ENCODE measurements around the gene ENHO. TPM values are rescaled to one million over a fixed set of nuclear protein-coding genes. Genes with fewer than 3 reads are reported as not detected.

The ENHO gene
- total and polyA plus RNA-seq, 9 donors, result 0.22 to 0.87 (median 0.33) TPM; not detected in 2

DNA sequence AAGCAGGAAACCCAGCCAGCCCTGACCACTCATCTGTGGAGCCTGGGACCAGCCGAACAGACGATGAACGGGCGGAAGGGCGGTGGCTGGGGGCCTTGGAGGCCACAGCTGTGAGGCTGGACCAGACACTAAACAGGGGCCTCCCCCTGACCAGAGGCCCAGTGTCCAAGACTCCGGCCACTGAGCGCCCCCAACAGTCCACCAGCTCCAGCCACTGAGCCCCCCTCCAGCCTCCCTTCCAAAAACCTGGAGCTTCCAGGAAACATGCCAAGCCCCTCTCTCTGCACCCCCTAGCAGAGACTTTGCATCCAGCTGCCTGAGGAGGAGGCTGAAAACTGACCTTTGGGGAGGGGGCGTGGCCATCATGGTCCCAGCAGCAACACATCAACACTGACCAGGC lies 43.5 kb upstream of the ENHO start:
- Histone ChIP-seq H3K4me3 (no peak overlapping the region), H3K27ac (no peak overlapping the region), H3K36me3 (no peaks in the 10 kb centered on the region), H3K27me3 (no peaks in the 10 kb centered on the region), H3K4me1 (ENCODE audit: insufficient read depth) (peaks cover 2% of the 10 kb centered on the region), H3K9me3 (no peaks in the 10 kb centered on the region)
- TF ChIP-seq POLR2A (IDR thresholded peaks at IDR 0.05) (no peak), EP300 (IDR thresholded peaks at IDR 0.05) (no peak)
- TF ChIP-seq, protein P1, sequence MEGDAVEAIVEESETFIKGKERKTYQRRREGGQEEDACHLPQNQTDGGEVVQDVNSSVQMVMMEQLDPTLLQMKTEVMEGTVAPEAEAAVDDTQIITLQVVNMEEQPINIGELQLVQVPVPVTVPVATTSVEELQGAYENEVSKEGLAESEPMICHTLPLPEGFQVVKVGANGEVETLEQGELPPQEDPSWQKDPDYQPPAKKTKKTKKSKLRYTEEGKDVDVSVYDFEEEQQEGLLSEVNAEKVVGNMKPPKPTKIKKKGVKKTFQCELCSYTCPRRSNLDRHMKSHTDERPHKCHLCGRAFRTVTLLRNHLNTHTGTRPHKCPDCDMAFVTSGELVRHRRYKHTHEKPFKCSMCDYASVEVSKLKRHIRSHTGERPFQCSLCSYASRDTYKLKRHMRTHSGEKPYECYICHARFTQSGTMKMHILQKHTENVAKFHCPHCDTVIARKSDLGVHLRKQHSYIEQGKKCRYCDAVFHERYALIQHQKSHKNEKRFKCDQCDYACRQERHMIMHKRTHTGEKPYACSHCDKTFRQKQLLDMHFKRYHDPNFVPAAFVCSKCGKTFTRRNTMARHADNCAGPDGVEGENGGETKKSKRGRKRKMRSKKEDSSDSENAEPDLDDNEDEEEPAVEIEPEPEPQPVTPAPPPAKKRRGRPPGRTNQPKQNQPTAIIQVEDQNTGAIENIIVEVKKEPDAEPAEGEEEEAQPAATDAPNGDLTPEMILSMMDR (IDR thresholded peaks at IDR 0.05), result no peak
- intact Hi-C loops (cut with DNase I), result no loop called here
- no peak for DNase-seq
- 44 to 65% (median 63%) methylated on average over 6 to 8 of the region's 8 CpGs for WGBS, 3 donors

DNA sequence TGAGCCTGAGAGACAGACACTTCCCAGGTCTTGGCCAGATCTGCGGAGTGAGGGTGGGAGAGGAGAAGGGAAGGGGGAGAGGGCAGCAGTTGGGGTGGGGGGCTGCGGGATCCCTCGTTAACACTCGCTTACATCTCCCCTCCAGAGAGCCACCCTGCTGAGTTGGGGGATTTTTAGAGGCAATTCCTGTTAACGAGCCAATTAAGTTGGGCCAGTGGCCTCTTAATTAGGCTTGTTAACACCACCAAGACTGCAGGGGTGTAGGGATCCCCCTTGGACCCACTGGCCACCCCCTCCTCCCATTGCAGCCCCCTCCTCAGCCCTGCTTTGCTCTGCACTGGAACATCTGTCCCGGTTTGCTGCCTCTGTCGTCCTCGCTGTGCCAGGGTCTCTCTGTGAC lies 43.1 kb upstream of the ENHO start:
- intact Hi-C loops (cut with DNase I), result no loop called here
- no peak for DNase-seq
- H3K4me1 ChIP-seq (ENCODE audit: insufficient read depth), result peaks cover 4% of the 10 kb centered on the region
- no peaks in the 10 kb centered on the region for H3K9me3 ChIP-seq
- H3K36me3 ChIP-seq, result no peaks in the 10 kb centered on the region
- TF ChIP-seq EP300 (IDR thresholded peaks at IDR 0.05), result no peak
- TF ChIP-seq, protein P1 (IDR thresholded peaks at IDR 0.05), result no peak
- TF ChIP-seq POLR2A (IDR thresholded peaks at IDR 0.05), result no peak
- no peaks in the 10 kb centered on the region for H3K27me3 ChIP-seq
- 71 to 81% (median 80%) methylated on average over 8 of the region's 8 CpGs for WGBS, 3 donors
- H3K27ac ChIP-seq, result no peak overlapping the region
- no peak overlapping the region for H3K4me3 ChIP-seq

DNA sequence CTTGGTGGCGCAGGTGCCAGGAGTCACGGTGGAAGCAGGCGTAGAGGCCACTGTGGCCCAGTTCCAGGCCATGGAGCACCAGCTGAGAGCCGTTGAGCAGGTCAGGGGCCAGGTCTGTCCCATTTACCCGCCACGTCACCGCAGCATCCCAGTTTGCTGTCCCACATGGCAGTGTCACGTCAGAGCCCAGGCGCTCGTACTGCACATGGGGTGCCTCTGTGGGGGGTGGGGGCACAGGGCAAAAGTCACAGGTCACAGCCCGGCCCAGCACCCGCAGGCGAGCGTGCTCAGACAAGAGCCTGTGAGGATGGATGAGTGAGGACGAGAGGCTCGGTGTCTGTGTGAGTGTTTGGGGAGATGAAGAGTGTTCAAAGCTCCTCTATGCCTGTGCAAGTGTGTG lies 41.8 kb upstream of the ENHO start:
- Histone ChIP-seq H3K27me3 (no peaks in the 10 kb centered on the region), H3K4me3 (no peak overlapping the region), H3K27ac (no peak overlapping the region), H3K36me3 (no peaks in the 10 kb centered on the region), H3K4me1 (ENCODE audit: insufficient read depth) (peaks cover 13% of the 10 kb centered on the region), H3K9me3 (no peaks in the 10 kb centered on the region)
- 94% methylated on average over 16 of the region's 16 CpGs for WGBS, 3 donors
- TF ChIP-seq EP300 (IDR thresholded peaks at IDR 0.05), result no peak
- TF ChIP-seq POLR2A (IDR thresholded peaks at IDR 0.05), result no peak
- TF ChIP-seq, protein P1 (IDR thresholded peaks at IDR 0.05), result no peak
- peak in 1 of 5 donors; percentile 30 for DNase-seq
- intact Hi-C loops (cut with DNase I), result no loop called here

GRCh38 chr9:34563262-34563661 lies 40.5 kb upstream of the ENHO start:
- TF ChIP-seq POLR2A (IDR thresholded peaks at IDR 0.05) (no peak), EP300 (IDR thresholded peaks at IDR 0.05) (no peak)
- TF ChIP-seq, protein P1 (IDR thresholded peaks at IDR 0.05), result no peak
- H3K27me3 ChIP-seq, result no peaks in the 10 kb centered on the region
- no peaks in the 10 kb centered on the region for H3K9me3 ChIP-seq
- H3K27ac ChIP-seq, result no peak overlapping the region
- peaks cover 15% of the 10 kb centered on the region for H3K4me1 ChIP-seq (ENCODE audit: insufficient read depth)
- WGBS, 3 donors, result 82 to 92% (median 82%) methylated on average over 5 of the region's 5 CpGs
- intact Hi-C loops (cut with DNase I), result no loop called here
- H3K4me3 ChIP-seq, result no peak overlapping the region
- H3K36me3 ChIP-seq, result no peaks in the 10 kb centered on the region
- no peak for DNase-seq

All from ovary (tissue), 9 donors.